IMR-90 (cell line): ENCODE measurements around the gene ADM. TPM values are rescaled to one million over a fixed set of nuclear protein-coding genes. Genes with fewer than 3 reads are reported as not detected.

Experiments used
- ATAC-seq: fragments of 200-7000 bp; cut with Tn5 transposase; 2 replicates; pipeline ENCODE4 v1.9.1; 2020; ENCODE audit warnings: low read depth, mild to moderate bottlenecking, moderate library complexity
- BruUV-seq: library from RNA; stranded (reverse); fragments of 400-500 nt; replicated peaks from 2 replicates; lab custom pipeline; 2021; lab: Mats Ljungman, UMichigan
- CTCF ChIA-PET: fragments of 300-600 bp; formaldehyde crosslinking; extraction: SDS; loops from one replicate; lab custom pipeline; 2021; ENCODE audit warnings: antibody characterized with exemption; lab: Yijun Ruan, JAX
- POLR2A ChIA-PET: fragments of 300-600 bp; sonication (Branson Sonifier 250); formaldehyde crosslinking; loops from one replicate; lab custom pipeline; 2022; ENCODE audit warnings: antibody characterized with exemption; ENCODE audit not compliant: unreplicated experiment; lab: Charles Lee
- DNase-seq: peaks from one replicate; pipeline ENCODE4 v3.0.0; 2013
- H2AFZ ChIP-seq: replicated peaks from 2 replicates; pipeline ENCODE3; 2013; ENCODE audit warnings: low read length, mild to moderate bottlenecking; ENCODE audit not compliant: poor library complexity
- H2AK5ac ChIP-seq: 2 replicates; pipeline ENCODE4 v1.6.1; 2013; ENCODE audit warnings: low read depth, low read length, inconsistent platforms
- H2AK9ac ChIP-seq: replicated peaks from 2 replicates; pipeline ENCODE3; 2013; ENCODE audit warnings: mild to moderate bottlenecking, low read depth, low read length, moderate library complexity; ENCODE audit not compliant: poor library complexity
- H2BK120ac ChIP-seq: 2 replicates; pipeline ENCODE4 v1.6.1; 2013; ENCODE audit warnings: low read depth, low read length, inconsistent platforms
- H2BK15ac ChIP-seq: 3 replicates; pipeline ENCODE4 v1.6.1; 2013; ENCODE audit warnings: low read depth, low read length, inconsistent platforms
- H2BK20ac ChIP-seq: 2 replicates; pipeline ENCODE4 v1.6.1; 2013; ENCODE audit warnings: low read depth, mild to moderate bottlenecking, inconsistent platforms, low read length, moderate library complexity
- H2BK5ac ChIP-seq: 2 replicates; pipeline ENCODE4 v1.6.1; 2013; ENCODE audit warnings: mild to moderate bottlenecking, low read depth, low read length, inconsistent platforms; ENCODE audit not compliant: poor library complexity, severe bottlenecking
- H3K14ac ChIP-seq: replicated peaks from 2 replicates; pipeline ENCODE4 v1.6.1; 2013; ENCODE audit warnings: low read depth, low read length, inconsistent platforms
- H3K18ac ChIP-seq: 2 replicates; pipeline ENCODE4 v1.6.1; 2013; ENCODE audit warnings: low read depth, low read length, control low read depth
- H3K23ac ChIP-seq: 2 replicates; pipeline ENCODE4 v1.6.1; 2013; ENCODE audit warnings: low read depth, low read length, inconsistent platforms
- H3K27ac ChIP-seq: 2 replicates; pipeline ENCODE4 v1.5.1; 2013; ENCODE audit warnings: mild to moderate bottlenecking, control low read depth, low read length; ENCODE audit not compliant: insufficient read depth
- H3K27me3 ChIP-seq: 2 replicates; pipeline ENCODE4 v1.6.1; 2013; ENCODE audit warnings: low read length; ENCODE audit not compliant: control insufficient read depth, insufficient read depth
- H3K36me3 ChIP-seq: 2 replicates; pipeline ENCODE4 v1.6.1; 2013; ENCODE audit warnings: low read length, mixed read lengths; ENCODE audit not compliant: control insufficient read depth, insufficient read depth
- H3K4ac ChIP-seq: 2 replicates; pipeline ENCODE4 v1.6.1; 2013; ENCODE audit warnings: low read depth, low read length, inconsistent platforms
- H3K4me1 ChIP-seq: 2 replicates; pipeline ENCODE4 v1.6.1; 2013; ENCODE audit warnings: low read length, mixed read lengths; ENCODE audit not compliant: control insufficient read depth, insufficient read depth
- H3K4me2 ChIP-seq: 2 replicates; pipeline ENCODE4 v1.6.1; 2013; ENCODE audit warnings: low read depth, mild to moderate bottlenecking, control low read depth, low read length, moderate library complexity
- H3K4me3 ChIP-seq: 2 replicates; pipeline ENCODE4 v1.5.1; 2013; ENCODE audit warnings: low read depth, mild to moderate bottlenecking, control low read depth, low read length, moderate library complexity; ENCODE audit not compliant: insufficient read depth
- H3K56ac ChIP-seq: 2 replicates; pipeline ENCODE4 v1.6.1; 2013; ENCODE audit warnings: low read length, inconsistent platforms; ENCODE audit not compliant: insufficient read depth; ENCODE audit errors: extremely low read depth
- H3K79me1 ChIP-seq, 2 experiments: 2 replicates each; pipeline ENCODE4 v1.6.1; 2013; ENCODE audit warnings: low read length in 2 of 2, inconsistent platforms in 1 of 2, low read depth in 1 of 2
- H3K9ac ChIP-seq: 2 replicates; pipeline ENCODE4 v1.6.1; 2013; ENCODE audit warnings: low read depth, low read length, control low read depth
- H3K9me1 ChIP-seq: 2 replicates; pipeline ENCODE4 v1.6.1; 2013; ENCODE audit warnings: low read length, inconsistent platforms; ENCODE audit not compliant: insufficient read depth
- H3K9me3 ChIP-seq: 2 replicates; pipeline ENCODE4 v1.6.1; 2013; ENCODE audit warnings: low read length; ENCODE audit not compliant: control insufficient read depth, insufficient read depth
- H4K20me1 ChIP-seq: 2 replicates; pipeline ENCODE4 v1.6.1; 2013; ENCODE audit warnings: low read length, inconsistent platforms; ENCODE audit not compliant: insufficient read depth
- H4K5ac ChIP-seq: 2 replicates; pipeline ENCODE4 v1.6.1; 2013; ENCODE audit warnings: mild to moderate bottlenecking, low read depth, low read length, control low read depth
- H4K8ac ChIP-seq, 2 experiments: 2 replicates each; pipeline ENCODE4 v1.6.1; 2013; ENCODE audit warnings: low read depth in 2 of 2, low read length in 2 of 2, control low read depth in 1 of 2, inconsistent platforms in 1 of 2
- H4K91ac ChIP-seq: 2 replicates; pipeline ENCODE4 v1.6.1; 2013; ENCODE audit warnings: low read depth, low read length, inconsistent platforms; ENCODE audit not compliant: insufficient read depth
- CEBPB ChIP-seq: IDR thresholded peaks from 2 replicates; pipeline ENCODE4 v1.6.1; 2012; ENCODE audit warnings: low read depth, low read length, improper control_type of control experiment
- CHD1 ChIP-seq: IDR thresholded peaks from 2 replicates; pipeline ENCODE4 v1.6.1; 2012; ENCODE audit warnings: low read depth, low read length, improper control_type of control experiment
- FOS ChIP-seq: fragments of 150-350 bp; IDR thresholded peaks from 2 replicates; pipeline ENCODE4 v1.6.1; 2016; ENCODE audit warnings: low read depth, low read length
- MAFK ChIP-seq: IDR thresholded peaks from 2 replicates; pipeline ENCODE4 v1.6.1; 2012; ENCODE audit warnings: low read depth, low read length, improper control_type of control experiment
- MAZ ChIP-seq: IDR thresholded peaks from 2 replicates; pipeline ENCODE4 v1.6.1; 2012; ENCODE audit warnings: low read depth, mild to moderate bottlenecking, low read length, improper control_type of control experiment, moderate library complexity, borderline replicate concordance
- MXI1 ChIP-seq: IDR thresholded peaks from 2 replicates; pipeline ENCODE4 v1.6.1; 2012; ENCODE audit warnings: low read depth, mild to moderate bottlenecking, low read length, moderate library complexity, borderline replicate concordance
- NFE2L2 ChIP-seq: fragments of 150-350 bp; IDR thresholded peaks from 2 replicates; pipeline ENCODE4 v1.6.1; 2016; ENCODE audit warnings: low read depth, mild to moderate bottlenecking, low read length
- POLR2A ChIP-seq: IDR thresholded peaks from 2 replicates; pipeline ENCODE4 v1.6.1; 2012; ENCODE audit warnings: mild to moderate bottlenecking, low read depth, low read length
- RAD21 ChIP-seq: IDR thresholded peaks from 2 replicates; pipeline ENCODE4 v1.6.1; 2012; ENCODE audit warnings: low read length, improper control_type of control experiment
- RCOR1 ChIP-seq: IDR thresholded peaks from 2 replicates; pipeline ENCODE4 v1.6.1; 2012; ENCODE audit warnings: mild to moderate bottlenecking, low read length, improper control_type of control experiment; ENCODE audit not compliant: insufficient replicate concordance
- RFX5 ChIP-seq: IDR thresholded peaks from 2 replicates; pipeline ENCODE4 v1.8.0; 2012; ENCODE audit warnings: low read depth, mild to moderate bottlenecking, low read length, moderate library complexity
- SMC3 ChIP-seq: fragments of 150-350 bp; IDR thresholded peaks from 2 replicates; pipeline ENCODE4 v1.6.1; 2016; ENCODE audit warnings: low read depth, mild to moderate bottlenecking, antibody characterized with exemption, low read length, moderate library complexity
- WGBS, 2 experiments: methylation state at CpG; one replicate each; pipeline versions ENCODE4 v1.1.5 to v1.1.7; 2013; ENCODE audit warnings: missing lambda C conversion rate in 2 of 2; ENCODE audit not compliant: insufficient read length in 1 of 2; ENCODE audit errors: extremely low coverage in 2 of 2; 5-methylcytosine and 5-hydroxymethylcytosine counted together
- dilution Hi-C: fragments of 300-500 bp; cut with HindIII; formaldehyde crosslinking; loops from one replicate; pipeline ENCODE4 v1.14.3; 2018; ENCODE audit warnings: low sequenced_read_pairs; ENCODE audit not compliant: unreplicated experiment
- in situ Hi-C: fragments of 300-500 bp; cut with MboI; formaldehyde crosslinking; loops from 3 replicates; pipeline ENCODE4 v1.14.3; 2019; ENCODE audit warnings: low sequenced_read_pairs, inconsistent platforms, mixed read lengths
- intact Hi-C: fragments of 100-400 bp; cut with micrococcal nuclease; formaldehyde crosslinking; loops from 2 replicates; pipeline ENCODE4 v1.10.0; 2022
- polyA plus RNA-seq, 3 experiments: library from polyadenylated mRNA; depleted of rRNA; stranded (reverse); fragments of >200 nt; gene quantifications; 2 replicates each; pipeline ENCODE4 v1.2.3, GENCODE V29; 2012; ENCODE audit warnings: low replicate concordance in 1 of 3
- total RNA-seq: library from RNA; depleted of rRNA; stranded (reverse); fragments of >200 nt; gene quantifications from 2 replicates; pipeline ENCODE4 v1.2.3, GENCODE V29; 2012
- TF ChIP-seq, protein P1 (sequence below): fragments of 150-350 bp; IDR thresholded peaks from 2 replicates; pipeline ENCODE4 v1.6.1; 2017; ENCODE audit warnings: mild to moderate bottlenecking, antibody characterized with exemption, low read length, low read depth
- TF ChIP-seq, protein P2 (sequence below): fragments of 150-350 bp; IDR thresholded peaks from 2 replicates; pipeline ENCODE4 v1.6.1; 2016; ENCODE audit warnings: low read depth, mild to moderate bottlenecking, low read length, moderate library complexity, borderline replicate concordance

Gene ADM
- total and polyA plus RNA-seq, 2 of the 4 experiments (the other 2 are of a cell fraction), result 357 to 559 TPM

DNA sequence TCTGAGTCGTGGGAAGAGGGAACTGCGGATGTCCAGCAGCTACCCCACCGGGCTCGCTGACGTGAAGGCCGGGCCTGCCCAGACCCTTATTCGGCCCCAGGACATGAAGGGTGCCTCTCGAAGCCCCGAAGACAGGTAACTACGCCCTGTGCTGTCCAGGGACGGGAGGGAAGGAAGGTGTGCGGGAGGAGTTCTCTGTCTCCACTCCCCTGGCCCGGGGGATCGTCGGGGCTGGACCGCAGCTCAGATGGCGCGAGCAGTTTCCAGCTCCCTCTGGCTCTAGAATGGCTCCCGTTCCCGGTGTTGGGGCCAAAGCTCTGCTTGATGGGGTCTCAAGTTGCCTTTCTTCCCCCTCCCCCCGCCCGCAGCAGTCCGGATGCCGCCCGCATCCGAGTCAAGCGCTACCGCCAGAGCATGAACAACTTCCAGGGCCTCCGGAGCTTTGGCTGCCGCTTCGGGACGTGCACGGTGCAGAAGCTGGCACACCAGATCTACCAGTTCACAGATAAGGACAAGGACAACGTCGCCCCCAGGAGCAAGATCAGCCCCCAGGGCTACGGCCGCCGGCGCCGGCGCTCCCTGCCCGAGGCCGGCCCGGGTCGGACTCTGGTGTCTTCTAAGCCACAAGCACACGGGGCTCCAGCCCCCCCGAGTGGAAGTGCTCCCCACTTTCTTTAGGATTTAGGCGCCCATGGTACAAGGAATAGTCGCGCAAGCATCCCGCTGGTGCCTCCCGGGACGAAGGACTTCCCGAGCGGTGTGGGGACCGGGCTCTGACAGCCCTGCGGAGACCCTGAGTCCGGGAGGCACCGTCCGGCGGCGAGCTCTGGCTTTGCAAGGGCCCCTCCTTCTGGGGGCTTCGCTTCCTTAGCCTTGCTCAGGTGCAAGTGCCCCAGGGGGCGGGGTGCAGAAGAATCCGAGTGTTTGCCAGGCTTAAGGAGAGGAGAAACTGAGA lies 1.4 kb downstream of the ADM start:
- Histone ChIP-seq H2BK5ac (peak overlapping the region; percentile 92), H3K79me1 (peaks cover 0 to 36% of the 10 kb centered on the region in 2 experiments; a peak in 2 of 4 replicates), H3K14ac (peak overlapping the region; percentile 98), H3K9ac (peak overlapping the region; percentile 76), H3K36me3 (peaks cover 22% of the 10 kb centered on the region), H2AFZ (peak overlapping the region; percentile 71), H2AK5ac (peak overlapping the region; percentile 25), H2BK15ac (no peak overlapping the region), H3K9me1 (peaks cover 4% of the 10 kb centered on the region; the same call in 1 of the 2 replicates), H4K91ac (peak overlapping the region; percentile 34; the same call in 1 of the 2 replicates), H3K4ac (peak overlapping the region; percentile 83), H3K56ac (peak overlapping the region; percentile 92), H3K23ac (peak overlapping the region; percentile 98), H4K20me1 (peaks cover 43% of the 10 kb centered on the region), H3K4me2 (peak overlapping the region; percentile 62), H3K4me1 (peaks cover 7% of the 10 kb centered on the region), H4K5ac (peak overlapping the region; percentile 3; the same call in 1 of the 2 replicates), H2BK20ac (no peak overlapping the region), H4K8ac (peak overlapping the region; percentile 24 to 45; a peak in 3 of 4 replicates), H3K9me3 (no peaks in the 10 kb centered on the region), H3K4me3 (peak overlapping the region; percentile 65), H3K27me3 (no peaks in the 10 kb centered on the region), H2AK9ac (peak overlapping the region; percentile 89), H3K27ac (peak overlapping the region; percentile 90), H3K18ac (peak overlapping the region; percentile 43), H2BK120ac (peak overlapping the region; percentile 29; the same call in 1 of the 2 replicates)
- intact Hi-C loops (loop anchor here (2.0 to 10.0 kb wide), 4 partner anchors 191 to 547 kb away; no protein-coding TSS in a partner anchor), dilution Hi-C loops (no loop called here), in situ Hi-C loops (loop anchor here (10.0 to 25.0 kb wide), 2 partner anchors 331 to 694 kb away; no protein-coding TSS in a partner anchor)
- DNase-seq, result peak; percentile 32
- ChIA-PET CTCF (interaction anchor here (2.1 kb wide), 1 partner anchor 548 kb away, joined by 5 read pairs; no protein-coding TSS in a partner anchor), POLR2A (interaction anchor here (0.6 to 1.2 kb wide), 10 partner anchors 40 to 546 kb away, joined by 3 to 8 read pairs (median 3); no protein-coding TSS in a partner anchor)
- no peak for ATAC-seq
- WGBS, 2 experiments, result 0% methylated on average over 19 of the region's 65 CpGs; no CpG with 5 or more reads in 1 of the 2 experiments
- TSS peak; percentile 80 for BruUV-seq
- TF ChIP-seq MAZ, result 0 out of 2 replicates have a peak, but pooled peaks have one; percentile 9
- TF ChIP-seq MXI1, result no peak
- TF ChIP-seq RAD21, result no peak
- TF ChIP-seq, protein P1, sequence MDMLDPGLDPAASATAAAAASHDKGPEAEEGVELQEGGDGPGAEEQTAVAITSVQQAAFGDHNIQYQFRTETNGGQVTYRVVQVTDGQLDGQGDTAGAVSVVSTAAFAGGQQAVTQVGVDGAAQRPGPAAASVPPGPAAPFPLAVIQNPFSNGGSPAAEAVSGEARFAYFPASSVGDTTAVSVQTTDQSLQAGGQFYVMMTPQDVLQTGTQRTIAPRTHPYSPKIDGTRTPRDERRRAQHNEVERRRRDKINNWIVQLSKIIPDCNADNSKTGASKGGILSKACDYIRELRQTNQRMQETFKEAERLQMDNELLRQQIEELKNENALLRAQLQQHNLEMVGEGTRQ, result no peak
- no peak for TF ChIP-seq RFX5
- TF ChIP-seq, protein P2, sequence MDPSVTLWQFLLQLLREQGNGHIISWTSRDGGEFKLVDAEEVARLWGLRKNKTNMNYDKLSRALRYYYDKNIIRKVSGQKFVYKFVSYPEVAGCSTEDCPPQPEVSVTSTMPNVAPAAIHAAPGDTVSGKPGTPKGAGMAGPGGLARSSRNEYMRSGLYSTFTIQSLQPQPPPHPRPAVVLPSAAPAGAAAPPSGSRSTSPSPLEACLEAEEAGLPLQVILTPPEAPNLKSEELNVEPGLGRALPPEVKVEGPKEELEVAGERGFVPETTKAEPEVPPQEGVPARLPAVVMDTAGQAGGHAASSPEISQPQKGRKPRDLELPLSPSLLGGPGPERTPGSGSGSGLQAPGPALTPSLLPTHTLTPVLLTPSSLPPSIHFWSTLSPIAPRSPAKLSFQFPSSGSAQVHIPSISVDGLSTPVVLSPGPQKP, result no peak
- no peak for TF ChIP-seq POLR2A
- no peak for TF ChIP-seq MAFK
- no peak for TF ChIP-seq CEBPB
- TF ChIP-seq RCOR1, result no peak
- no peak for TF ChIP-seq FOS
- no peak for TF ChIP-seq SMC3
- TF ChIP-seq NFE2L2, result no peak
- peak; percentile 87; the same call in 1 of the 2 replicates for TF ChIP-seq CHD1
